ENCODE data around the gene GUCY2D.
"Not testable (repeated sequence)": the region's sequence is repeated elsewhere in the genome, so short reads cannot be mapped to it uniquely, and the experiment has no call there.

GUCY2D gene

DNA sequence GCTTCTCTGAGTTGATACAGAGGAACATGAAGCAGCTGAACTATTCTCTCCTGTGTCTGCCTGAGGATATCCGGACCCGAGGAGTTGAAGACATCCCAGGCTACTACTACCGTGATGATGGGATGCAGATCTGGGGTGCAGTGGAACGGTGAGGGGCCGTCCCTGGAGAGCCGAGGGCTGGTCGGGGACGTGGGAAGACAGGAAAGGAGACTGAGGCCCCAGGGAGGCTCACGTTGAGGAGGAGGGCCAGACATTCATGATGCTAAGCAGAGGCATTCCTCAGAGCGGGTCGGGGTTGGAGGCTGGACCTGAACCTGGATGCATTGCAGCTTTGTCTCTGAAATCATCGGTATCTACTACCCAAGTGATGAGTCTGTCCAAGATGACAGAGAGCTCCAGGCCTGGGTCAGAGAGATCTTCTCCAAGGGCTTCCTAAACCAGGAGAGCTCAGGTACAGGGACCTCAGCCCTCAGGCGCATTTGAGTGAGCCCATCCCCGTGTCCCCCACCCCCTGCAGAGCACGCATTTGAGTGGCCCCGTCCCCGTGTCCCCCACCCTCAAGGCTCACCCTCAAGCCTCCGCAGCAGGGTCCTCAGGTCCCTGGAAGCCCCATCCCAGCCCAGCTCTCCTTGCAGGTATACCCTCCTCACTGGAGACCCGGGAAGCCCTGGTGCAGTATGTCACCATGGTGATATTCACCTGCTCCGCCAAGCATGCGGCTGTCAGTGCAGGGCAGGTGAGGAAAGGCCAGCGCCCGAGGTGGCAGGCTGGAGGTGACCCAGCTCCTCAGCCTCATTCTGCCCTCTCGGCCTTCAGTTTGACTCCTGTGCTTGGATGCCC is 44.7 kb downstream of the GUCY2D start:
- DNase-seq, result no peak

DNA sequence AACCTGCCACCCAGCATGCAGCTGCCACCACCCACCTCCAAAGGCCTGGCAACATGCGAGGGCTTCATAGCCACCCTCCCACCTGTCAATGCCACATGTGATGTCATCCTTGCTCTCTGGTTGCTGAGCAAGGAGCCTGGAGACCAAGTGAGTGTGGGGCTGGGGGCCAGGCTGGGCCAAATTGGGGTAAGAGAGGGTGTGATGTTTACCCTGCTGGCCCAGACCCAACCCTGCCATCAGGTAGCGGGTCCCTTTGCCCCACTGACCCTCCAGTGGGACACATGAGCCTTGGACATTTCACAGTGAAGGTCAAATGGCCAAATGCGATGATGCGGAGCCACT is 45.3 kb downstream of the GUCY2D start:
- no peak for DNase-seq

DNA sequence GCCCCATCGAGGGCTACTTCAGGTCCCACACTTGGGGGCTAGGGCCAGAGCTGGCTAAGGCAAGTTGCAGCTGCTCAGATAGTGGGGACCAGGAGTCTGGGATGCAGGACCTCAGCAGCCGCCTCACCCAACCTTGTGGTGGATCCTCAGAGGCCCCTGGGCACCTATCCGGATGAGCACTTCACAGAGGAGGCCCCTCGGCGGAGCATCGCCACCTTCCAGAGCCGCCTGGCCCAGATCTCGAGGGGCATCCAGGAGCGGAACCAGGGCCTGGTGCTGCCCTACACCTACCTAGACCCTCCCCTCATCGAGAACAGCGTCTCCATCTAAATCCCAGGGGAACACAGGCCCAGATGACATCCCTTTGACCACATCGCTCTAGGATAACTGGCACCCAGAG is 45.8 kb downstream of the GUCY2D start:
- no peak for DNase-seq

DNA sequence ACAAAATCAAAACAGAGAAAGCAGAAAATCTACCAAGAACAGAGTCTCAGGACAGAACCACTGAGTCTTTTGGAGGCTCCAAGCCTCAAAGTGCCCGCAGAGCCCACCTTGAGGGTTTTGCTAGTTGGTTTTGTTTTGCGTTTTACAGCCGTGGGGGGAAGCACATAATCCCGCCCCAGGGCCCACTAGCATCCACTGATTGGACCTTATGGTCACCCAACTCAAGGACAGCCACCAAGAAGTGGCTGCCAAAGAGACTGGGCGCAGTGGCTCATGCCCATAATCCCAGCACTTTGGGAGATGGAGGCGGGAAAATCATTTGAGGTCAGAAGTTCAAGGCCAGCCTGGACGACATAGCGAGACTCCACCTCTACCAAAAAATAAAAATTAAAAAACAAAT is 46.3 kb downstream of the GUCY2D start:
- no peak for DNase-seq

DNA sequence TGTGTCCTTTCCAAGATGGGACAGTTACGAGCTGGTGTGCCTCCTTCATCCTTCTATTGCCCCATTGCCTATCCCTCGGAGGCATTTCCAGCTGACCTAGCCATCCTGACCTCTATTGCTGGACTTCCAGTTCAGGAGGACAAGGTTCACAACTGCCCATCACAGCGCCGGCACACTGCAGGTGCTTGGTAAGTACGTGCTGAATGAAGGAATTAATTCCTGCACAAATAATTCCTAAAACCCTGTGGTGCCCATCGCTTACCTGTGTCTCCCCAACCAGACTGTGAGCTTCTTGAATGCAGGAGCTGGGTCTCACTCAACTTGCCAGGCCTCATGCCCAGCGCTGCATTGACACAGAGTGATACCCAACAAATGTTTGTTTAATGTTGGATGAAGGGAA is 49.4 kb downstream of the GUCY2D start:
- DNase-seq, result no peak

DNA sequence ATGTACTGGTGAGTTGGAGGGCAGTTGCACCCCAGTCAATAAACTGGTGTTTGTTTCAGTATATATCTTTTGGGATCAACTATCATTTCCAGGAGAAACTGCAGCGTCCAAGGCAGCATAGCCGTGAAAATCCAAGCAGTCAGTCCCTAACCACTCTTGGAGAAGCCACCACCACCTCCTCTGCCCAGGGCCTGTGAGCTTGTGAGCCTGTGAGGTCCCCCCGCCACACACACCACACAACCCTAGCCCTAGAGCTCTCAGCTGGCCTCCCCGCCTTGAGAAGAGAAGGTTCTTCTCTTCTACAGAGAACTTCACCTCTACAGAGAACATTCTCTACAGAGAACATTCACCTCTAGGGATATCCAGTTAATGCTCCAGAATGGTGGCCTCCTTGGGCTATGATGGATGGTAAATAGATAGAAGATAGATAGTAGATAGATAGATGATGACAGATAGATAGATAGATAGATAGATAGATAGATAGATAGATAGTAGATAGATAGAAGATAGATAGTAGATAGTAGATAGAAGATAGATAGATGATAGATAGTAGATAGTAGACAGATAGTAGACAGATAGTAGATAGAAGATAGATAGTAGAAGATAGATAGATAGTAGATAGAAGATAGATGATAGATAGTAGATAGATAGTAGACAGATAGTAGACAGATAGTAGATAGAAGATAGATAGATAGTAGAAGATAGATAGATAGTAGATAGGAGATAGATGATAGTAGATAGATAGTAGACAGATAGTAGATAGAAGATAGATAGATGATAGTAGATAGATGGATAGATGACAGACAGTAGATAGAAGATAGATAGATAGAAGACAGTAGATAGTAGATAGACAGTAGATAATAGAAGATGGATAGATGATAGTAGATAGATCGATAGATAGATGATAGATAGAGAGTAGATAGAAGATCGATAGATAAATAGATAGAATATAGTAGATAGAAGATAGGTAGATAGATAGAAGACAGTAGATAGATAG is 50.1 kb downstream of the GUCY2D start:
- DNase-seq, result no peak

DNA sequence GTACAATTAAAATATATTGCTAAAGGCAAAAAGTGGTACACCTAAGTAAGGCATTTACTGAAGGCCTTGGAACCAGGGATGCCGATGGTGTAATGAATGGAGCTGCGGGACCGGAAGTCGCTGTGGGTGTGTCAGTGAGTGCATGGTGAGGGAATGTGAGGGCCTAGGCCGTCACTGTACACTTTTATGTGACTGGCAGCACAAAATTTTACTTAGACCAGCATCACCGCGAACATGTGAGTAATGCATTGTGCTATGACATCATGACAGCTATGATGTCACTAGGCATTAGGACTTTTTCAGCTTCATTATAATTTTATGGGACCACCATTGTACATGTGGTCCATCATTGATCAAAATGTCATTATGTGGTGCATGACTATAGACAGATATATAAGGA is 51.2 kb downstream of the GUCY2D start:
- DNase-seq, result no peak

DNA sequence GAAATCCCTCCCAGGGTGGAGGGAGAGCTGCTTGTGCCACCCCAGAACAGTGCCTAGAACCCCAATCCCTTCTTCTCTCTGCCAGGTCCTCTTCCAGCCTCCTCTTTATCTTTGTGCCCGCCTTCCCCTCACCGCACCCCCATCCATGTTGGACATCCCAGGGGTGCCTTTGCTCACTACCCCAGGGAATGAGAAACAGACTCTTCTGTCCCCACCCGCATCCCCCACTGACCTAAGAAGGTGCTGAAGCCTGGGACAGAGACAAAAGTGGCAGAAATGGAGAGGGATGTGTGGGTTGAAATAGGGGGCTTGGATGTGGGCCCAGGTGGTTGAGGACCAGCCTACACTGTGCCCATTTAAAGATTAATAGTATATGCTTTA is 53.4 kb downstream of the GUCY2D start:
- DNase-seq, result no peak

DNA sequence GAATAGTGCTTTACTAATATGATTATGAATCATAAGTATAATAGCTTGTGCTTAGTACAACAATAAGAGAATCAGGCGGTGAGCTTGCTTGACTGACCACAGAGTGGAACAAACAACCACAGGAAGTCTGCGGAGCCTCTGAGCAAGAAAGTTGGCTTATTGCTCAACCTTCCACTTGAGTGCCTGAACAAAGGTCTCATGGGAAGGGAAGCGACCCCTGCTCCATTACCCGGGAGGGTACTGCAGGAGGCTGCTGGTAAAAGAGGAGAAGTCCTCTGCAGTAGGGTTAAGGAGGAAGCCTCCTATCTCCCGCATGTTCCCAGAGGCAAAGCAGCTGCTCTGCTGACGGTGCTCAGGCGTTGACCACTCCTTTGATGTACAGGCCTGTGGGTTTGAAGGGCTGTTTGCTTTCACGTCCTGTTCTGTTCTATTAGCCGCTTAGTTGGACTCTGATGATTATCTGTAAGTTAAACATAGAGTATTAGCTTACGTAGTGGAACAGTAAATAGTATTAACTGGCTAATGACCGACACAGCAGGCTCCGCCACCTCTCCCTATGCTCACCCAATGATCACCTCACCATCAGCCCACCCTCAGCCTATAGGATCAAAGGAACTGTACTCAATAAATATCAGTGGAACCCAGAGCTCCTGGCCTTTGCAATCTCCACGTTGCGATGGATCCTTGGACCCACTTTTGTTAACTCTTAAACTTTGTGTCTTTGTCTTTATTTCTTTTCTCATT is 54.0 kb downstream of the GUCY2D start:
- no peak for DNase-seq

DNA sequence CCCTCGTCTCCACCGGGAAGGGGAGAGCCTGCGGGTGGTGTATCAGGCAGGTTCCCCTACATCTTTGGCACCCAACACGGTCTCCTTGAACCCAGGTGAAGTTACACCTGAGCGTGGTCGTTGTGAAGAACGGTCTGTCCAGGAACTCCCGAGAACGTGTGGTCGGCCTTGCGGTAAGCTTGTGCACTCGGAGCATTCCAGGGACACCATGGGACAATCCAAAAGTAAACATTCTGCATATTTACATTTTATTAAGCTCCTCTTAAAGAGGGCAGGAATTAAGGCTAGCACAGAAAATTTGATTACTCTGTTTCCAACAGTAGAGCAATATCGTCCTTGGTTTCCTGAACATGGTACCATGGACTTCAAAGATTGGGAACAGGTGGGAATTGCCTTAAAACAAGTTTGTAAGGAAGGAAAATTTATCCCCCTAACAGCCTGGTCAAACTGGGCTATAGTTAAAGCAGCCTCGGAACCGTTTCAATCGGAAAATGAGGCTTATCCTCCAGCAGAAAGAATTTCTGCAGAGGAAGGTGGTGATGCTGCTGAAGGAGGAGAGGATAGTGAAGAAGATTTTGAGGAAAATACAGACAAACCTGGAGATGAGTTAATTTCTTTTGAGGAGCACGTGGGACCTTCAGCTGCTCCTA is 54.7 kb downstream of the GUCY2D start:
- no peak for DNase-seq

DNA sequence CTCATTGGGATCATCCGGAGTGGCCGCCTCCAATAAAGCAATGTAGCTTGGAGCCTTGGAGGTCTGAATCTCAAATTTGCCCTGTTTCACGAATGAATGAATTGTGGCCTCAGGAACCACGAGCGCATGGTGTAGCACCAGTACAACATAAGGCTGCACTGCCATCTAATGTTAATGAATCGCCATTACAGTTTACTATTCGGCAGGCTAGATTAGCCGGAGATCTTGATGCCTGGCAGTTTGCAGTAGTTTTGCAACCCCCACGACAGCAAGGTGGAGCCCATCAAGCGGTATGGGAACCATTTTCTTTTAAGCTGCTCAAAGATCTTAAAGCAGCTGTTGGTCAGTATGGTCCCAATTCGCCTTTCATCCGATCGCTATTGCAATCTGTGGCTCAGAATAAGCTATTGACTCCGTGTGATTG is 55.3 kb downstream of the GUCY2D start:
- no peak for DNase-seq

DNA sequence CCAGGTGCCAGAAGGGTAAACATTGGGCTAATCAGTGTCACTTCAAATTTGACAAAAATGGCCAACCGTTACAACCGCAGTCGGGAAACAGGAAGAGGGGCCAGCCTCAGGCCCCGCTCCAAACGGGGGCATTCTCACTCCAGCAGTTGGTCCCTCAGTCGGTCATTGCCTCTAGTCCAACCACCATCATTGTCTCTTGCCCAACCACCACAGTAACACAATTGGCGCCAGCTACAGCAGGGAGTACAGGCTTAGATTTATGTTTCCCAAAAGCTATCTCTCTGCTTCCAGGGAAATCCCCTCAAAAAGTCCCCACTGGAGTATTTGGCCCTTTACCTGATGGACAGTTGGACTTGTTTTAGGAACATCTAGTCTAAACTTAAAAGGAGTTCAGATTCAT is 56.7 kb downstream of the GUCY2D start:
- DNase-seq, result no peak

DNA sequence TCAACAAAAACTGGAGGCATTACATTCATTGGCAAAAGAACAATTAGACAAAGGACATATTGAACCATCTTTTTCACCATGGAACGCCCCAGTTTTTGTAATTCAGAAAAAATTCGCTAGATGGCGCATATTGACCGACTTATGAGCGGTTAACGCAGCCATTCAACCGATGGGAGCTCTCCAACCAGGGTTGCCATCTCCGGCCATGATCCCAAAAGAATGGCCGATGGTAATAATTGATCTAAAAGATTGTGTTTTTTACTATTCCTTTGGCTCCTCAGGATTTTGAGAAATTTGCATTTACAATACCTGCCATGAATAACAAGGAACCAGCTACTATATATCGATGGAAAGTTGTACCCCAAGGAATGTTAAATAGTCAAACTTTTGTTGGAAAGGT is 57.9 kb downstream of the GUCY2D start:
- DNase-seq, result peak; percentile 28

DNA sequence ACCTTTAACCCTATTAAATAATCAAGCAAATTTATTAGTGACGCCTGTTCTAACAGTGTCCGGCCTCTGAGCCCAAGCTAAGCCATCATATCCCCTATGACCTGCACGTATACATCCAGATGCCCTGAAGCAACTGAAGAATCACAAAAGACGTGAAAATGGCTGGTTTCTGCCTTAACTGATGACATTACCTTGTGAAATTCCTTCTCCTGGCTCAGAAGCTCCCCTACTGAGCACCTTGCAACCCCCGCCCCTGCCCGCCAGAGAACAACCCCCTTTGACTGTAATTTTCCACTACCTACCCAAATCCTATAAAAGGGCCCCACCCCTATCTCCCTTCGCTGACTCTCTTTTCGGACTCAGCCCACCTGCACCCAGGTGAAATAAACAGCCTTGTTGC is 59.4 kb downstream of the GUCY2D start:
- not testable (repeated sequence) for DNase-seq

DNA sequence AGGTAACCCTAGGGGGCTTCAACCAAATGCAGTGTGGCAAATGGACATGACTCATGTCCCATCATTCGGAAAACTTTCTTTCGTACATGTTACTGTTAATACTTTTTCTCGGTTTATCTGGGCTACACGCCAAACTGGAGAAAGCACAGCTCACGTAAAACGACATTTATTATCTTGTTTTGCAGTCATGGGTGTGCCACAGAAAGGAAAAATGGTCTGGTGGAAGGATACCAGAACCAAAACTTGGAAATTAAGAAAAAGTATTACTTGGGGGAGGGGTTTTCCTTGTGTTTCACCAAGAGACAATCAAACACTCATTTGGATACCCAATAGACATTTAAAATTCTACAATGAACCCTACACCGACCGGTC is 60.0 kb downstream of the GUCY2D start:
- no peak for DNase-seq

DNA sequence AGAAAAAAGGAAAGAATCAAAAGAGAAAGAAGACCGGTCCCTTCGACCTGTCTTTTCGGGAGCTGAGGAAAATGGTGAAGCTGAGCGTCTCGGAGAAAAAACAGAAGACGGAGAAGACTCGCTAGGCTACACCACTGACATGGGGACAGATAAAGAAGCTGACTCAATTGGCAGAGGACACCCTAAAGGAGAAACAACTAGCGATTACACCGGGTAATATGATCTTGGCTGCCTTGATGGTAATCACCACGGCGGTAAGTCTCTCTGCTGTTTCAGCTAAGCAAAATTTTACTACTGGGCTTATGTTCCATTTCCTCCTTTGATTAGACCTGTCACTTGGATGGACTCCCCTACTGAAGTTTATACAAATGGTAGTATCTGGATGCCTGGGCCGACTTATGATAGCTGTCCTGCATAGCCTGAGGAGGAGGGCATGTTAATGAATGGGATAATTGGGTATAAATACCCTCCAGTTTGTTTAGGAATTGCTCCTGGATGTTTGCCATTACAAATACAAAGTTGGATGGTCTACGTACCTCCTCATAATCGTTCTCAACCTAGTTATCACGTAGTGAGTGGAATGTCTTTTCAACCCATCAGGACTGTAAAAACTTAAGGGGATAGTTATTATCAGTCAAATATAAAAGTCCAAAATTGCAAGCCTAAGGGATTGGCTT is 60.5 kb downstream of the GUCY2D start:
- no peak for DNase-seq

DNA sequence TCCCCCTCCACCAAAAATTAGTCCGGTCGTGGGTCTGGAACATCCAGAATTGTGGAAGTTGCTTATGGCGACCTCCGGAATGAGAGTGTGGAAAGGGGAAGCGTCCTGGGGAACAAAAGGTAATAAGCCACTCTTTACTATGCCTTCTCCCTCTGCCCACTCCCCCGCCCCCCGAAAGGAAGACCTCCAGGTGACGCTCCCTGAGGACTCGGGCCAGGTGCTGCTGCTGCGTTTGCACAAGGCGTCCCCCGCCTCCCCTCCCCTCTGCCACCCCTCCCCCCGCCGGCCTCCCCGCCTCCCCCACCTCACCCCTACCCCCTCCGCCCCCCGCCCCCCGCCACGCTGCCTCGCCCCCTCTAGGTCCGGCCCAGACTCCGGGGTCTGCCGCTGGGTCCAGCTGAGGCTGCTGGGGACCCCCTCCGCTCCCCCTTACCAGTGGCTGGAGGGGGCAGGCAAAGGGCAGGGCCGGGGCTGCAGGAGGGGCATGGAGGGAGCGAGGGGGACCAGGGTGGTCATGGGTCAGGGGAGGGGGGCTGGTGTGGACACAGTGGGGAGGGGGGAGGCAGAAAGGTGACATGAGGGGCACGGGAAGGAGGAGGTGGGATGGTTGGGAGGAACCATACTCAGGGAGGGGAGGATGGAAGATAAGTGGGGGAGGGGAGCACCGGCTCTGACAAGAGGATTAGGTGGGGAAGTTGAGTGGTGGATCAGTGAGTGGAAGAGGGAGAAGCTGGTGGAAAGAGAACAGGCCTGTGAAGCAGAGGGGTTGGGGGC is 61.5 kb downstream of the GUCY2D start:
- no peak for DNase-seq

DNA sequence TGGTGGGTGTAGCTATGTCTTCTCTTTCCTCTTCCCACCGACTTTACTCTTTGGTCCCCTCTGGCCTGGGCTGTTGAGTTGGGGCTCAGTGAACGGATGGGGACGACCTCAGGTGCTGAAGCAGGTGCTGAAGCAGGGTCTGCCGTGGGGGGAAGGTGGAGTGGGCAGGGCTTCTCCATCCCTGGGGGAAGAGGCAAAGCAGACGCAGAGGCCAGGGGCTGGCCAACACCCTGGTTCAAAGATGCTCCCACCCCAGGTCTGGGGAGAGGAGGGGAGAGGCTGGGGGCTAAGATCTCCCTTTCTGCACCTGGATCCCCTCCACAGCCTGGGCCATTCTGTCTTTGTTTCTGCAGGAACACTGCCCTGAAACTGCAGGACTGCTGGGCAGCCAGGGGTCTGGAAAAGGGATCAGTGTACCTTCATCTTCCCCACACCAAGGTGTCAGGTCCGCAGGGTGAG is 62.2 kb downstream of the GUCY2D start:
- no peak for DNase-seq

DNA sequence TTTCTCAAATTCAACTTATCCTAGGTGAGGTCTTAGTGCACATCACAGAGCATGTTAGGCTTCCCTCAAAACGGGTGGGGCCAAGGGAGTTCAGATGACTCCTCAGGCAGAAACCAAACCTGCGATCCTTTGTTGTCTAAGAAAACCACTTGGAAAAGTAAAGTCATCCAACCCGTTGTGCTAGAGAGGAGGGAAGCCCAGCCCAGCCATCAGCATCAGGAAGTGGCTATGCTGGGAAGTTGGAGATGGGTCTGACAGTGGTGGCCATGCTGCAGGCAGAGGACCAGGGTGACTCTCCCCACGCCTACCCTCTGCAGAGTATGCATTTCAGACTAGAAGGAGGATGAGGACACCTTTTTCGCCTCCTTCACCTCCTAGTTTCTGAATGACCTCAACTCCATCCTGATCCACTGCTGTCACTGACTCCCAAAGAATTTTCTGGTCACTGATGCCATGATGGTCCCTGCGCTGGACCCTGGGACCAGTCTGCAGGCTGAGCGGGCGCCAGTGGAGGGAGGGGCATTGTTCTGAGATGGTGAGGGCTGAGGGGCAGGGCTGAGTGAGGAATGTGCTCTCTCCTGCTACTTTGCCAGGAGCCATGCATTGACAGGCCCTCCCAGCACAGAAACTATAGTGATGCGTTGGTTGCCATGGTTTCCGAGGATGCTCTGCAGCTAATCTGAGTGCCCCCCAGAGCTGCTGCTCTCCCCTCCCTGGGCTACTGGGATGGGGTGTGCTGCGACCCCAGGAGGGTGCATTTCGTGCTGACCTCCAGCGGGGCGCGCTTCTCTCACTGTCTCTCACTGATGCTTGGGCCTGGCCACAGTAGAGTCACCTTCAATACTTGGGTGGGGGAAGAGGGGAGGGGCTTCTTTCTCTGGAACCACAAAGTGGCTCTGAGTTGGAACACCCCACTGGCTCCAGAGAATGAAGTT is 64.7 kb downstream of the GUCY2D start:
- DNase-seq, result no peak

DNA sequence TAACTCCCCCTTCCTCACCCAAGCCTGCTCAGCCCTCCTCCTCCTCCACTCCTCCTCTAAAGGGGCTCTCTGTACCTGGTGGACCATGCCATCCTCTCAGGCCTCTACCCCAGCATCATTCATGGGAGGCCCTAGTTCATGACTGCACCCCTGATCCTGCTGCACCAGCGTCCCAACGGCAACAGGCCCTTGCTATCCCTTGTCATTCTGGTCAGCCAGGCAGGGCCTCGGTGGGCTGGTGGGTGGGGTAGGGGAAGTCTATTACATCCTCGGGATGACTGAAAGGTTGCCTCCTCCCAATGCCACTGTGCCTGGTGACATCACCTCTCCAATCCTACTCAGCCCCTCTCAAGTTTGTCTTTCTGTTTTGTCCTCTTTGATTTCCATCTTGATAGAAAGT is 65.4 kb downstream of the GUCY2D start:
- no peak for DNase-seq
